Tibial artery (tissue), 4 donors: Measurements from ENCODE around the gene UCHL5.

Experiments used
- DNase-seq, 2 donors: peaks; one replicate each; pipeline ENCODE4 v3.0.0-alpha.2; 2019
- H3K27ac ChIP-seq, 2 donors: fragments of 200-600 bp; sonication (generic) in 1 of 2; 1 replicate in 1 of 2; 2 replicates in 1 of 2; pipeline ENCODE4 v1.5.1; 2018 to 2019; ENCODE audit warnings: mild to moderate bottlenecking in 1 of 2
- H3K27me3 ChIP-seq, 2 donors: fragments of 200-600 bp; sonication (generic) in 1 of 2; one replicate each; pipeline versions ENCODE4 v1.5.1 to v1.6.0; 2016 to 2019
- H3K36me3 ChIP-seq, 3 donors: fragments of 200-600 bp; sonication (generic) in 2 of 3; one replicate each; pipeline ENCODE4 v1.5.1; 2016 to 2019; ENCODE audit warnings: mild to moderate bottlenecking in 2 of 3
- H3K4me1 ChIP-seq, 4 donors: fragments of 200-600 bp; sonication (generic) in 2 of 4; 1 replicate in 3 of 4; 2 replicates in 1 of 4; pipeline ENCODE4 v1.5.1; 2016 to 2019
- H3K4me3 ChIP-seq, 2 donors: fragments of 200-600 bp; sonication (generic) in 1 of 2; 1 replicate in 1 of 2; 2 replicates in 1 of 2; pipeline ENCODE4 v1.5.1; 2018 to 2019; ENCODE audit warnings: mild to moderate bottlenecking in 2 of 2
- H3K9me3 ChIP-seq, 3 donors: fragments of 200-600 bp; sonication (generic) in 1 of 3; one replicate each; pipeline ENCODE4 v1.5.1; 2016 to 2019
- CTCF ChIP-seq, 2 experiments: fragments of 200-600 bp in 1 of 2; fragments of 450-650 bp in 1 of 2; IDR thresholded peaks; one replicate each; pipeline ENCODE4 v1.5.1; 2017 to 2019; ENCODE audit warnings: antibody characterized with exemption in 2 of 2, mild to moderate bottlenecking in 1 of 2, moderate library complexity in 1 of 2
- intact Hi-C: fragments of 100-400 bp; cut with DNase I; formaldehyde crosslinking; loops from one replicate; pipeline ENCODE4 v1.15.0; 2023; ENCODE audit warnings: low total_unique reads

The UCHL5 gene

DNA sequence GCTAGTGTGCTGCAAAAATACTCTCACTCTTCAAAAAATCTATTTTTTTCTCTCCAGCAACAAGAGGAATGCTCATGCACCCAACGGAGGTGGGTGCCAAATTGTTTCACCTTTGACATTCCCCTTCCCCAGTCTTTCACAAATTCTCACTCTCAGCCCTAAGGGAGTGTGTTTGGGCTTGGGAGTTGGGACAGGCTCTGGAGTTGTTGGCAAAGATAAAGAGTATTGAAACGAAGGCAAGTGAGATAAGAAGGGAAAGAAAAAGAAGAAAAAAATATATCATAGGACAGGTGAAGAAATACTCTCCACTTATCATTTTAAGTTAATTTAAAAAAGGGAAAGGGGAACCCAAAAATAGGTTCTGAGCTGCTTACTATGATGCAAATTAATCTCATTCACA lies 82.6 kb downstream of the UCHL5 start:
- H3K36me3 ChIP-seq, result no peaks in the 10 kb centered on the region
- no peak overlapping the region for H3K27ac ChIP-seq
- H3K27me3 ChIP-seq, result no peaks in the 10 kb centered on the region
- intact Hi-C loops, result no loop called here
- no peak for DNase-seq
- no peak for TF ChIP-seq CTCF (IDR thresholded peaks at IDR 0.05)
- no peaks in the 10 kb centered on the region for H3K4me1 ChIP-seq
- H3K9me3 ChIP-seq, result no peaks in the 10 kb centered on the region
- H3K4me3 ChIP-seq, result no peak overlapping the region

- TF ChIP-seq CTCF (IDR thresholded peaks at IDR 0.05), result no peak
- Histone ChIP-seq H3K4me1 (no peaks in the 10 kb centered on the region), H3K27me3 (no peaks in the 10 kb centered on the region), H3K9me3 (no peaks in the 10 kb centered on the region), H3K27ac (no peak overlapping the region), H3K36me3 (no peaks in the 10 kb centered on the region), H3K4me3 (no peak overlapping the region)
- DNase-seq, result no peak
- intact Hi-C loops, result no loop called here
Measured at GRCh38 chr1:192974701-192975100, 84.5 kb downstream of the UCHL5 start.

- no peak for TF ChIP-seq CTCF (IDR thresholded peaks at IDR 0.05)
Measured at GRCh38 chr1:192973988-192974387, 85.2 kb downstream of the UCHL5 start.

GRCh38 chr1:192973202-192973601 lies 86.0 kb downstream of the UCHL5 start:
- H3K27me3 ChIP-seq, result no peaks in the 10 kb centered on the region
- H3K4me3 ChIP-seq, result no peak overlapping the region
- TF ChIP-seq CTCF (IDR thresholded peaks at IDR 0.05), result no peak
- H3K4me1 ChIP-seq, result no peaks in the 10 kb centered on the region
- DNase-seq, result no peak
- H3K9me3 ChIP-seq, result no peaks in the 10 kb centered on the region
- intact Hi-C loops, result no loop called here
- no peak overlapping the region for H3K27ac ChIP-seq
- H3K36me3 ChIP-seq, result no peaks in the 10 kb centered on the region

More at GRCh38 chr1:192973988-192974387, 85.2 kb downstream of the UCHL5 start:
- intact Hi-C loops, result no loop called here
- Histone ChIP-seq H3K9me3 (no peaks in the 10 kb centered on the region), H3K4me1 (no peaks in the 10 kb centered on the region), H3K27me3 (no peaks in the 10 kb centered on the region), H3K27ac (no peak overlapping the region), H3K36me3 (no peaks in the 10 kb centered on the region), H3K4me3 (no peak overlapping the region)
- DNase-seq, result no peak

DNA sequence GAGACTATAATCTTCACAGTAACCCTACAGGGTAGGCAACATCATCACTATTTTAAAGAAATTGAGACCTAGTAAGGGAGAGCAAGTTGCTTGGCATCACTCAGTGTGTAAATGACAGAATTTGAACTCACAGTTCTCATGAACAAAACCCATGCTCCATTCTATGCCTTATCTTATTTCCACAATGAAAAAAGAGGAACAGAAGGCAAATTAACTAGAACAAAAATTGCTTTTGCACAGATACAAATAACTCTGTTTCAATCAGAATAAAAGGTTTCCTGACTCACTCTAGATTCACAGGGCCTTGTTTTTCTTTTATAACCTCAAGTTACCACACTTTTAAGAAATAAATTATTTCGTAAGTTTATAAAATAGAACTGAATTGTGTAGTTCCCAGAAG lies 90.1 kb downstream of the UCHL5 start:
- Histone ChIP-seq H3K27me3 (no peaks in the 10 kb centered on the region), H3K9me3 (peaks cover 0 to 4% (median 0%) of the 10 kb centered on the region in 3 donors), H3K36me3 (no peaks in the 10 kb centered on the region), H3K4me1 (no peaks in the 10 kb centered on the region), H3K4me3 (no peak overlapping the region), H3K27ac (no peak overlapping the region)
- no peak for TF ChIP-seq CTCF (IDR thresholded peaks at IDR 0.05)
- no peak for DNase-seq
- intact Hi-C loops, result no loop called here

GRCh38 chr1:192968323-192968722 lies 90.8 kb downstream of the UCHL5 start:
- intact Hi-C loops, result no loop called here
- Histone ChIP-seq H3K36me3 (no peaks in the 10 kb centered on the region), H3K4me1 (no peaks in the 10 kb centered on the region), H3K9me3 (peaks cover 0 to 4% (median 0%) of the 10 kb centered on the region in 3 donors), H3K27ac (no peak overlapping the region), H3K27me3 (no peaks in the 10 kb centered on the region), H3K4me3 (no peak overlapping the region)
- DNase-seq, result no peak
- TF ChIP-seq CTCF (IDR thresholded peaks at IDR 0.05), result no peak
